DOHH2 (cell line): ENCODE measurements around the gene C2orf74.

Experiments
- CTCF ChIP-seq: fragments of 200-600 bp; sonication (generic); IDR thresholded peaks from one replicate; pipeline ENCODE4 v1.5.1; 2014; ENCODE audit warnings: antibody characterized with exemption, mild to moderate bottlenecking, low read depth, low read length; ENCODE audit not compliant: poor library complexity, severe bottlenecking
- EZH2phosphoT487 ChIP-seq: fragments of 200-600 bp; sonication (generic); IDR thresholded peaks from 2 replicates; pipeline ENCODE4 v1.6.1; 2017; ENCODE audit warnings: borderline replicate concordance, mild to moderate bottlenecking, antibody characterized with exemption, low read length, moderate library complexity, mixed read lengths

GRCh38 chr2:61158356-61158955, 3.5 kb upstream of the C2orf74 start:
- TF ChIP-seq CTCF (no peak), EZH2phosphoT487 (no peak)
